Epithelial cell of proximal tubule (primary cell): ENCODE measurements around the gene SLC25A34. TPM values are rescaled to one million over a fixed set of nuclear protein-coding genes. Genes with fewer than 3 reads are reported as not detected.

Source experiments
- DNase-seq: peaks from one replicate; pipeline ENCODE4 v3.0.0-alpha.2; 2011; ENCODE audit warnings: low read depth
- H3K4me3 ChIP-seq: 2 replicates; pipeline ENCODE4 v1.5.1; 2011; ENCODE audit warnings: low read depth, mild to moderate bottlenecking, low read length
- total RNA-seq: library from RNA; depleted of rRNA; stranded (reverse); fragments of >200 nt; gene quantifications from 2 replicates; pipeline ENCODE4 v1.2.3, GENCODE V29; 2015
- TF ChIP-seq, protein P1 (sequence below): conservative IDR thresholded peaks from 2 replicates; pipeline ENCODE4 v1.5.1; 2012; ENCODE audit warnings: low read depth, mild to moderate bottlenecking, low read length

Gene SLC25A34
- 0.07 and 0.75 TPM in 2 replicates for total RNA-seq

DNA sequence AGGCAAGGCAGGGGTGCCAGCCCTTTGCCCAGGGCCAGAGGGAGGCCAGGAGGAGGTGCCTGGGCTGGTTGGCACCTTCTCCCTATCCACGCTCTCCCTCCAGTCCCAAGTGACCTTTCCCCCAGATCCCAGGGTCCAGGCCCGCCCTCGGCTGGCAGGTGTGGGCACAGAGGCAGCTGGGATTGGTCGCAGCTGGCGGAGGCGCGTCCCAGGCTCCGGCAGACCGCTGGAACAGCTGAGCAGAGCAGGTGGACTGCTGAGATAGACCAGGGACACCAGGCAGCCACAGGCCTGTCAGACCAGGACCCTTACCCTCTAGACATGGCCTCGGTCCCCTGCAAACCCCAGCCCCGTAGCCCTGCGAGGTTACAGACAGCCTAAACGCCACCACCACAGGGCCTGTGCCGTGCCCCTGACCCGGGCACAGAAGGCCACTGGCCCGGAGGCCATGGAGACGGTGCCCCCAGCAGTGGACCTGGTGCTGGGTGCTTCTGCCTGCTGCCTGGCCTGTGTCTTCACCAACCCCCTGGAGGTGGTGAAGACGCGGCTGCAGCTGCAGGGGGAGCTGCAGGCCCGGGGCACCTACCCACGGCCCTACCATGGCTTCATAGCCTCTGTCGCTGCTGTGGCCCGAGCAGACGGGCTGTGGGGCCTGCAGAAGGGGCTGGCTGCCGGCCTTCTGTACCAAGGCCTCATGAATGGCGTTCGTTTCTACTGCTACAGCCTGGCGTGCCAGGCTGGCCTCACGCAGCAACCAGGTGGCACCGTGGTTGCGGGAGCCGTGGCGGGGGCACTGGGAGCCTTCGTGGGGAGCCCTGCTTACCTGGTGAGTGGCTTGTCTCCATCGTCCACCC, at the start of gene SLC25A34:
Gene SLC25A34 (plus strand): TSS at position 221 of the 854 bp plus-strand sequence. CDS start 228 bp downstream, at position 449.
- TF ChIP-seq, protein P1, sequence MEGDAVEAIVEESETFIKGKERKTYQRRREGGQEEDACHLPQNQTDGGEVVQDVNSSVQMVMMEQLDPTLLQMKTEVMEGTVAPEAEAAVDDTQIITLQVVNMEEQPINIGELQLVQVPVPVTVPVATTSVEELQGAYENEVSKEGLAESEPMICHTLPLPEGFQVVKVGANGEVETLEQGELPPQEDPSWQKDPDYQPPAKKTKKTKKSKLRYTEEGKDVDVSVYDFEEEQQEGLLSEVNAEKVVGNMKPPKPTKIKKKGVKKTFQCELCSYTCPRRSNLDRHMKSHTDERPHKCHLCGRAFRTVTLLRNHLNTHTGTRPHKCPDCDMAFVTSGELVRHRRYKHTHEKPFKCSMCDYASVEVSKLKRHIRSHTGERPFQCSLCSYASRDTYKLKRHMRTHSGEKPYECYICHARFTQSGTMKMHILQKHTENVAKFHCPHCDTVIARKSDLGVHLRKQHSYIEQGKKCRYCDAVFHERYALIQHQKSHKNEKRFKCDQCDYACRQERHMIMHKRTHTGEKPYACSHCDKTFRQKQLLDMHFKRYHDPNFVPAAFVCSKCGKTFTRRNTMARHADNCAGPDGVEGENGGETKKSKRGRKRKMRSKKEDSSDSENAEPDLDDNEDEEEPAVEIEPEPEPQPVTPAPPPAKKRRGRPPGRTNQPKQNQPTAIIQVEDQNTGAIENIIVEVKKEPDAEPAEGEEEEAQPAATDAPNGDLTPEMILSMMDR = no peak
- no peak for DNase-seq
- no peak within 1 kb of the TSS for H3K4me3 ChIP-seq

- TF ChIP-seq, protein P1 = no peak
- no peak for DNase-seq
- H3K4me3 ChIP-seq = no peak overlapping the region
Observed at GRCh38 chr1:15687446-15687845, 48.6 kb upstream of the SLC25A34 start.

DNA sequence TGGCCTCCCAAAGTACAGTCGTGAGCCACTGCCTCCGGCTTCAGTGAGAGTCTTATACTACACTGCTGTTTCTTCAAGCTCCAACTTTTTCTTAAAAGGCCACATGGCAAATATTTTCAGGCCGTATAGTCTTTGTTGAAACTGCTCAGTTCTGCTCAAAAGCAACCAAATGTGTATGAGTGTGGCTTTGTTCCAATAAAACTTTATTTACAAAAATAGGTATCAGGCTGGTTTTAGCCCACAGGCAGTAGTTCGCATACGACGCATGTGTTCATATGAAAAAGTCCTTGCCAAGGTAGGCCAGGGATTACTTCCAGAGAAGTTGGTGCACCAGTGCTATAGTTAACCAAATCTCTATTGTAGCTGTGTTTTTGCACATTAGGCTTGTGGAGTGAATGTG, 45.7 kb upstream of the SLC25A34 start:
- H3K4me3 ChIP-seq = no peak overlapping the region

DNA sequence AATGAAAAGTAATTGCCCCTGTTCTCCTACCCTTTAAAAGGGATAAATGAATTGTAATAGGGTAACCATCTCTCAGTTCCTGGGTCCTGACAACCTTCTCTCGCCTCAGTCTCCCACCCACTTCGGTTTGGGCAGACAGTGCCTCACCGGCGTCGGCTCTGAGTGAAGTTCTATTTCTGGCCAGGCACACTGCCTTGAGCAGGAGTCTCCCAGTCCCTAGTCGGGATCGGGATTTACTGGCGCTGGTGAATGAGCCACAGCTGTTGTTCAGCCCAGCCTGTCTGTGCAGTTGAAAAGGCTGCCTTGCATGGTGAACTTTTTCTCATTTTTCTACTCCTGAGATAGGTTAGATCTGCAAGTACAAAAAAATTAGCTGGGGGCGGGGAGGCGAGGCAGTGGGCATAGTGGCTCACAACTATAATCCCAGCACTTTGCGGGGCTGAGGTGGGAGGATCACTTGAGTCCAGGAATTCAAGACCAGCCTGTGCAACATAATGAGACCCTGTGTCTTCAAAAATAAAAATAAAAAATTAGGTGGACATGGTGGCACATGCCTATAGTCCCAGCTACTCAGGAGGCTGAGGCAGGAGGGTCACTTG, 44.5 kb upstream of the SLC25A34 start:
- no peak for DNase-seq
- H3K4me3 ChIP-seq = no peak overlapping the region
- TF ChIP-seq, protein P1 = no peak

More for the DNA sequence above, 45.7 kb upstream of the SLC25A34 start:
- TF ChIP-seq, protein P1 = no peak
- no peak for DNase-seq

GRCh38 chr1:15692121-15692682, 43.9 kb upstream of the SLC25A34 start:
- no peak for DNase-seq
- no peak overlapping the region for H3K4me3 ChIP-seq
- TF ChIP-seq, protein P1 = no peak

GRCh38 chr1:15693371-15693770, 42.7 kb upstream of the SLC25A34 start:
- no peak for DNase-seq
- TF ChIP-seq, protein P1 = no peak
- no peak overlapping the region for H3K4me3 ChIP-seq
